ENCODE data around the gene GEN1.

GRCh38 chr2:17772532-17772931, 18.6 kb downstream of the GEN1 start:
- TF ChIP-seq EZH2 (IDR thresholded peaks at IDR 0.05) (no peak), CTCF (IDR thresholded peaks at IDR 0.05) (no peak), EZH2phosphoT487 (IDR thresholded peaks at IDR 0.05) (no peak)
